KMS-11 (cell line): ENCODE data around the gene COG2.

ENCODE experiments used
- H2AFZ ChIP-seq: fragments of 200-600 bp; sonication (generic); 2 replicates; pipeline ENCODE4 v1.6.1; 2016; ENCODE audit warnings: antibody characterized with exemption, mixed run types, low read depth
- H3K27ac ChIP-seq: fragments of 200-600 bp; sonication (generic); 2 replicates; pipeline ENCODE4 v1.6.1; 2016; ENCODE audit warnings: mild to moderate bottlenecking, mixed run types
- H3K27me3 ChIP-seq: fragments of 200-600 bp; sonication (generic); 2 replicates; pipeline ENCODE4 v1.6.1; 2017; ENCODE audit warnings: mild to moderate bottlenecking, low read depth, mixed run types, moderate library complexity; ENCODE audit not compliant: insufficient read depth
- H3K36me3 ChIP-seq: fragments of 200-600 bp; sonication (generic); 2 replicates; pipeline ENCODE4 v1.6.1; 2017; ENCODE audit warnings: mild to moderate bottlenecking, mixed run types; ENCODE audit not compliant: insufficient read depth
- H3K4me1 ChIP-seq: fragments of 200-600 bp; sonication (generic); 2 replicates; pipeline ENCODE4 v1.6.1; 2016; ENCODE audit warnings: mild to moderate bottlenecking, low read depth, mixed run types; ENCODE audit not compliant: poor library complexity, severe bottlenecking
- H3K4me2 ChIP-seq: fragments of 200-600 bp; sonication (generic); 2 replicates; pipeline ENCODE4 v1.7.0; 2016; ENCODE audit warnings: mild to moderate bottlenecking, mixed run types
- H3K4me3 ChIP-seq: fragments of 200-600 bp; sonication (generic); IDR thresholded peaks from 2 replicates; pipeline ENCODE4 v1.6.1; 2017; ENCODE audit warnings: low read depth, low read length, mixed read lengths; ENCODE audit not compliant: insufficient read depth
- H3K79me2 ChIP-seq: fragments of 200-600 bp; sonication (generic); 2 replicates; pipeline ENCODE4 v1.6.1; 2016; ENCODE audit warnings: low read depth, mixed run types; ENCODE audit not compliant: insufficient read depth
- H3K9ac ChIP-seq: fragments of 200-600 bp; sonication (generic); 2 replicates; pipeline ENCODE4 v1.6.1; 2016; ENCODE audit warnings: mild to moderate bottlenecking, mixed run types
- H4K20me1 ChIP-seq: fragments of 200-600 bp; sonication (generic); 2 replicates; pipeline ENCODE4 v1.6.1; 2016; ENCODE audit warnings: mild to moderate bottlenecking, mixed run types; ENCODE audit not compliant: insufficient read depth
- TF ChIP-seq, protein P1 (sequence below): fragments of 200-600 bp; sonication (generic); conservative IDR thresholded peaks from 2 replicates; pipeline ENCODE4 v1.6.1; 2017; ENCODE audit warnings: low read depth, mild to moderate bottlenecking, antibody characterized with exemption, low read length, moderate library complexity, mixed read lengths

The COG2 gene, protein sequence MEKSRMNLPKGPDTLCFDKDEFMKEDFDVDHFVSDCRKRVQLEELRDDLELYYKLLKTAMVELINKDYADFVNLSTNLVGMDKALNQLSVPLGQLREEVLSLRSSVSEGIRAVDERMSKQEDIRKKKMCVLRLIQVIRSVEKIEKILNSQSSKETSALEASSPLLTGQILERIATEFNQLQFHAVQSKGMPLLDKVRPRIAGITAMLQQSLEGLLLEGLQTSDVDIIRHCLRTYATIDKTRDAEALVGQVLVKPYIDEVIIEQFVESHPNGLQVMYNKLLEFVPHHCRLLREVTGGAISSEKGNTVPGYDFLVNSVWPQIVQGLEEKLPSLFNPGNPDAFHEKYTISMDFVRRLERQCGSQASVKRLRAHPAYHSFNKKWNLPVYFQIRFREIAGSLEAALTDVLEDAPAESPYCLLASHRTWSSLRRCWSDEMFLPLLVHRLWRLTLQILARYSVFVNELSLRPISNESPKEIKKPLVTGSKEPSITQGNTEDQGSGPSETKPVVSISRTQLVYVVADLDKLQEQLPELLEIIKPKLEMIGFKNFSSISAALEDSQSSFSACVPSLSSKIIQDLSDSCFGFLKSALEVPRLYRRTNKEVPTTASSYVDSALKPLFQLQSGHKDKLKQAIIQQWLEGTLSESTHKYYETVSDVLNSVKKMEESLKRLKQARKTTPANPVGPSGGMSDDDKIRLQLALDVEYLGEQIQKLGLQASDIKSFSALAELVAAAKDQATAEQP

DNA sequence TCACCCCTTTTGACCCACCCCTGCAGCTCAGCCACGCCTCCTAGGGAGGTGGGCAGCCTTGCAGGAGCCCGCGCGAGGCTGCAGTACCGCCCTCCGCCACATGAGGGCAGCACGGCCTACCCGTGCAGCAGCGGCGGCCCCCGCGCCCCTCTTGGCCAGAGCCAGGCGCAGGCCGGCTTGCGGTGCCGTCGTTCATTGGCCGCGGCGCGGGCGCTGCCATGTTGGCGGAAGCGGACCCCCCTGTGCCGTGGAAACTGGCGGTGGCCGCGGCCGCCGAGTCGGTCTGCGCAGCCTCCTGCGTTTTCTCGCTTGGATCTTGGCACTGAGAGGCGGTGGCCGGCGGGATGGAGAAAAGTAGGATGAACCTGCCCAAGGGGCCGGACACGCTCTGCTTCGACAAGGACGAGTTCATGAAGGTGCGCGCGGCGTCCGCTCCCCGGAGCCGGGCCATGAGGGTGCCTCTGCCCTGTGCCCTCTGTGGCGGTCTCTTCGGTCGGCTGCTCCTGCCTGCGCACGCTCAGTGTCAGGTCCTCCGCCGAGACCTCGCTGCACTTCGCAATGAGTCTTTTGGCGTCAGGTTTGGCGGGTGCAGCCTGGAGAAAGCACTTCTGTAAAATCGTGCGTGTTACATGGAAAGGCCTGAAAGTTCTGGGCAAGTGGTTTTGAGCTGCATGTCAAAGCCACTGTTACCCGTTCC, at the start of gene COG2:
Gene COG2 (plus strand): TSS at position 219 of the 697 bp plus-strand sequence. CDS start 126 bp downstream, at position 345.
- TF ChIP-seq, protein P1, sequence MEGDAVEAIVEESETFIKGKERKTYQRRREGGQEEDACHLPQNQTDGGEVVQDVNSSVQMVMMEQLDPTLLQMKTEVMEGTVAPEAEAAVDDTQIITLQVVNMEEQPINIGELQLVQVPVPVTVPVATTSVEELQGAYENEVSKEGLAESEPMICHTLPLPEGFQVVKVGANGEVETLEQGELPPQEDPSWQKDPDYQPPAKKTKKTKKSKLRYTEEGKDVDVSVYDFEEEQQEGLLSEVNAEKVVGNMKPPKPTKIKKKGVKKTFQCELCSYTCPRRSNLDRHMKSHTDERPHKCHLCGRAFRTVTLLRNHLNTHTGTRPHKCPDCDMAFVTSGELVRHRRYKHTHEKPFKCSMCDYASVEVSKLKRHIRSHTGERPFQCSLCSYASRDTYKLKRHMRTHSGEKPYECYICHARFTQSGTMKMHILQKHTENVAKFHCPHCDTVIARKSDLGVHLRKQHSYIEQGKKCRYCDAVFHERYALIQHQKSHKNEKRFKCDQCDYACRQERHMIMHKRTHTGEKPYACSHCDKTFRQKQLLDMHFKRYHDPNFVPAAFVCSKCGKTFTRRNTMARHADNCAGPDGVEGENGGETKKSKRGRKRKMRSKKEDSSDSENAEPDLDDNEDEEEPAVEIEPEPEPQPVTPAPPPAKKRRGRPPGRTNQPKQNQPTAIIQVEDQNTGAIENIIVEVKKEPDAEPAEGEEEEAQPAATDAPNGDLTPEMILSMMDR = peak; percentile 95
- Histone ChIP-seq H3K4me1 (peaks cover 24% of the 10 kb centered on the region), H2AFZ (peak within 1 kb of the TSS; percentile 80), H3K27ac (peak within 1 kb of the TSS; percentile 73), H3K4me3 (peak within 1 kb of the TSS; percentile 97), H3K9ac (peak within 1 kb of the TSS; percentile 86), H4K20me1 (no peaks in the 10 kb centered on the region), H3K27me3 (no peaks in the 10 kb centered on the region), H3K79me2 (peaks cover 49% of the 10 kb centered on the region), H3K36me3 (no peaks in the 10 kb centered on the region), H3K4me2 (peak within 1 kb of the TSS; percentile 67)

DNA sequence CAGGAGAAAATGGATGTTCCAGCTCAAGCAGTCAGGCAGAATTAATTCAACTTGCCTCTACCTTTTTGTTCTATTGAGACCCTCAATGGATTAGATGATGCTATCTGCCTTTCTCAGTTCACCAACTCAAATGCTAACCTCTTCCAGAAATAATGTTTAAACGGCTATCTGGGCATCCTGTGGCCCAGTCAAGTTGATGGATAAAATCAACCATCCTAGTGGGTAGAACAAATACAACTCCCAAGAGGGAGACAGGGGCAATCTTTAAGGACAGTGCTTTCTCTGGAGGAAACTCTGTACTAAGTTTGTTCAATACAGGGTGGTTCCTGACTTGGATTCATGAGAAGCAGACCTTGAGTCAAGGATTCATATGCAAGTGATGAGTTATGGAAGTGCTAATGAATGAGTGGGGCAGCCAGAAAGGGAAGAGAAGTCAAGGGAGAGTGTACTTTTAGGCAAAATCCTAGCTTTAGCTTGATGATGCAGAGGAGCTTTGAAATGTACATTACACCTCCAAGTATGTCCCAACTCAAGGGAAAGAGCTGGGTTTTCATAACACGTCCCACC, 49.4 kb upstream of the COG2 start:
- Histone ChIP-seq H3K27me3 (no peaks in the 10 kb centered on the region), H3K4me3 (no peak overlapping the region), H4K20me1 (no peaks in the 10 kb centered on the region), H3K36me3 (no peaks in the 10 kb centered on the region), H2AFZ (no peak overlapping the region), H3K79me2 (no peaks in the 10 kb centered on the region), H3K4me2 (no peak overlapping the region), H3K9ac (no peak overlapping the region), H3K4me1 (no peaks in the 10 kb centered on the region), H3K27ac (no peak overlapping the region)
- TF ChIP-seq, protein P1 = no peak

DNA sequence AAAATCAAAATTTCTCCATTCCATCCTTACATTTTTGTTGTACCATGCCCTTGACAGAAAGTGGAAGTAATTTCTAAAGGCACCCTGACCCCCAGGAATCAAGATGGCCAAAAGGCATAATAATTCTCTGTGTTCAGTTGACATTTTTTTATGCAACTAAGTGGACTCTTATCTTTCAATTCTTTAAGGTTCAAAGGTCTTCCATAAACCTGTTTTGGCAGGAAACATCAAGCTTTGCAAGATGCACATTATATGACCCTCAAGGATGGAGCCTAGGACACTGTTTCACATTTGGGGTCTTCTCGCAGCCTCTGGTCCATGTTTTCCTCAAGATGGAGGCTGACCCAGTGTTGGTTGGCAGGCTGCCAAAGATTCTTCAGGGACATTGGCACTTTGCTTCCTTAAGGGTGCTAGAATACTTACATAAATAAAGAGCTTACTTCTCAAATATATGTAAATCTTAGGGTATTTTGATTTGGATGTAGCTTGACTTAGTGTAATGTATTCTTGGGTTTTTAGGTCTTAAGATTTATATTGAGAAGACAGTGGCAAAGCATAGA, 48.0 kb upstream of the COG2 start:
- Histone ChIP-seq H2AFZ (no peak overlapping the region), H3K4me3 (no peak overlapping the region), H3K36me3 (no peaks in the 10 kb centered on the region), H3K79me2 (no peaks in the 10 kb centered on the region), H3K27me3 (no peaks in the 10 kb centered on the region), H3K27ac (no peak overlapping the region), H3K9ac (no peak overlapping the region), H4K20me1 (no peaks in the 10 kb centered on the region), H3K4me1 (no peaks in the 10 kb centered on the region), H3K4me2 (no peak overlapping the region)
- TF ChIP-seq, protein P1 = no peak

DNA sequence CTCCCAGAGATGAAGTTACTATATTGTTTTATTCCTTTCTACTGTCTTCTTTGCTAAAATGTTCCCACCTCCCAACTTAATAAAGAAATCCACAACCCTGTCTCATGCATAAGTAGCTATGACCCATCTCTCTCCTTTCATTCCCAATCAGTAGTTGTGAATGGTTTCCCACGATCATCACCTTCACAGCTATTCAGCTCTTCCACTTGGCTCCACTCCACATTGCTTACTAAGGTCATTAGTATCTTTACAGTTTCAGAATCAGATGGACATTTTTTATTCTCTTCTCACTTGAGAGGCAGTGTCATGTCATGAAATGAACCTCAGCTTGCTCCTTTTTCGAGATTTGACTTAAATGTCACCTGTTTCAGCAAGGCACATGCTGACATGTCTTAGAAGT, 47.1 kb upstream of the COG2 start:
- Histone ChIP-seq H4K20me1 (no peaks in the 10 kb centered on the region), H3K4me3 (no peak overlapping the region), H3K36me3 (no peaks in the 10 kb centered on the region), H2AFZ (no peak overlapping the region), H3K27me3 (no peaks in the 10 kb centered on the region), H3K9ac (no peak overlapping the region), H3K4me1 (no peaks in the 10 kb centered on the region), H3K4me2 (no peak overlapping the region), H3K79me2 (no peaks in the 10 kb centered on the region), H3K27ac (no peak overlapping the region)
- TF ChIP-seq, protein P1 = no peak
